Body of pancreas (tissue), 4 donors: ENCODE data around the gene MRPL22. TPM values are rescaled to one million over a fixed set of nuclear protein-coding genes. Genes with fewer than 3 reads are reported as not detected.

Experiments
- ATAC-seq: fragments of 150-250 bp; one replicate; pipeline ENCODE4 v1.9.1; 2016
- DNase-seq, 4 donors: peaks; one replicate each; pipeline ENCODE4 v3.0.0-alpha.2; 2019
- H3K27ac ChIP-seq, 4 donors: fragments of 200-600 bp; sonication (generic); 1 replicate in 3 of 4; 2 replicates in 1 of 4; pipeline versions ENCODE4 v1.5.1 to v1.6.1; 2016 to 2019; ENCODE audit warnings: mild to moderate bottlenecking in 1 of 4, mixed read lengths in 1 of 4, moderate library complexity in 1 of 4
- H3K27me3 ChIP-seq, 2 donors: fragments of 200-600 bp; sonication (generic); one replicate each; pipeline ENCODE4 v1.6.0; 2016; ENCODE audit warnings: mild to moderate bottlenecking in 1 of 2
- H3K36me3 ChIP-seq, 2 donors: fragments of 200-600 bp; sonication (generic); replicated peaks in 1 of 2; 2 replicates each; pipeline ENCODE4 v1.5.1; 2016; ENCODE audit warnings: low read depth in 2 of 2; ENCODE audit not compliant: insufficient read depth in 1 of 2
- H3K4me1 ChIP-seq: fragments of 200-600 bp; sonication (generic); one replicate; pipeline ENCODE4 v1.6.0; 2016
- H3K4me3 ChIP-seq, 2 donors: fragments of 200-600 bp; sonication (generic); 1 replicate in 1 of 2; 2 replicates in 1 of 2; pipeline ENCODE4 v1.5.1; 2016 to 2019
- H3K9me3 ChIP-seq, 3 donors: fragments of 200-600 bp; sonication (generic); 1 replicate in 2 of 3; 2 replicates in 1 of 3; pipeline ENCODE4 v1.5.1; 2016
- POLR2A ChIP-seq, 3 donors: fragments of 450-650 bp; IDR thresholded peaks; one replicate each; pipeline ENCODE4 v1.6.1; 2016; ENCODE audit warnings: antibody characterized with exemption in 3 of 3, mild to moderate bottlenecking in 2 of 3
- WGBS, 2 donors: methylation state at CpG; one replicate each; pipeline ENCODE4 v1.1.5; 2017; 5-methylcytosine and 5-hydroxymethylcytosine counted together
- intact Hi-C: fragments of 100-400 bp; cut with DNase I; formaldehyde crosslinking; loops from one replicate; pipeline ENCODE4 v1.15.1; 2023
- total RNA-seq, 2 donors: library from RNA; depleted of rRNA; stranded (reverse); fragments of >200 nt; gene quantifications; one replicate each; pipeline ENCODE4 v1.1.0, GENCODE V29; 2016
- TF ChIP-seq, protein P1 (sequence below), 7 experiments: fragments of 450-650 bp in 4 of 7; fragments of 200-600 bp in 3 of 7; sonication (generic) in 3 of 7; IDR thresholded peaks; one replicate each; pipeline ENCODE4 v1.5.1; 2016 to 2019; ENCODE audit warnings: antibody characterized with exemption in 7 of 7

MRPL22 gene
- 10 to 100 TPM in 1 of 2 donors, 1 to 10 TPM in 1; 3.9 to 18.5 TPM for total RNA-seq

DNA sequence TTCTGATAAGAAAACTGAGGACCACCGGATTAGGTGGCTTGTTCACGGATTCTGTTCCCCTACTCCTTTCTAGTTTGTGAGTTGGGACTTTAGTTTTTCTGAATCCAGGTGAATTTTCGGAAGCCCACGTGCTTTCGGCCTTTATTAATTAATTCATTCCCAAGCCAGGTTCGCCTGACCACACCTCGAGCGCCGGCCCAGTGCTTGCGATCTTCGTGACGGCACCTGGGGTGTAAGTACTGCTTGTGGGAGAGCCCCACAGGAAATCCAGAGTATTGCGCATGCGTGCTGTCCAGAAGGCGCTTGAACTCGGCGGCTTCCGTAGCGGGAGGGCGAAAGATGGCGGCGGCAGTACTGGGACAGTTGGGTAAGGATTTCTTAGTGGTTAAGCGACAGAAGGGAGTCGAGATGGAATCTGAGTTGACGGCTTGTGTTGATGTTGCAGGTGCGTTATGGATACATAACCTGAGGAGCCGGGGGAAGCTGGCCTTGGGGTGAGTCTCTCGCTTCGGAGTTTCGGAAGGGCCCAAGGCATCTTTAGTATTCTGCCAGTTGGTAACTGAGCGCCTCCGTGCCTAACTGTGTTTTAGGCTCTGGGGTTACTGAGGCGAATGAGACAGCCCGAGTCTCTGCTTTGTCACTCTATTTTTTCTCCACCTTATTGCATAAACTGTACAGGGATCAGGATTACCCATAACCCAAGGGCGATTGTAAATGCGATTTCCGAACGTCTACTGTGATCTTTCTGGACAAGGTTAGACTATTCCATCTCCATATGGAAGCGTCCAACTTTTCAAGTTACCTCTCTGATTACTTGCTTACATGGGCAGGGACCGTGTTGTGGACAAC lies at the start of gene MRPL22:
Gene MRPL22, plus strand, starts transcription at position 302 of the 849 bp plus-strand sequence. Its CDS starts 38 bp downstream, at position 340.
- DNase-seq (peak; percentile 93 to 94 (median 94)), ATAC-seq (peak; percentile 82)
- Histone ChIP-seq H3K9me3 (no peaks in the 10 kb centered on the region), H3K27me3 (no peaks in the 10 kb centered on the region), H3K4me1 (peaks cover 36% of the 10 kb centered on the region), H3K4me3 (peak within 1 kb of the TSS; percentile 53 to 80), H3K36me3 (no peaks in the 10 kb centered on the region), H3K27ac (peak within 1 kb of the TSS in 3 of 4 donors; percentile 70 to 85 (median 77))
- WGBS, 2 donors: 0 to 1% methylated on average over 40 of the region's 40 CpGs
- TF ChIP-seq, protein P1, sequence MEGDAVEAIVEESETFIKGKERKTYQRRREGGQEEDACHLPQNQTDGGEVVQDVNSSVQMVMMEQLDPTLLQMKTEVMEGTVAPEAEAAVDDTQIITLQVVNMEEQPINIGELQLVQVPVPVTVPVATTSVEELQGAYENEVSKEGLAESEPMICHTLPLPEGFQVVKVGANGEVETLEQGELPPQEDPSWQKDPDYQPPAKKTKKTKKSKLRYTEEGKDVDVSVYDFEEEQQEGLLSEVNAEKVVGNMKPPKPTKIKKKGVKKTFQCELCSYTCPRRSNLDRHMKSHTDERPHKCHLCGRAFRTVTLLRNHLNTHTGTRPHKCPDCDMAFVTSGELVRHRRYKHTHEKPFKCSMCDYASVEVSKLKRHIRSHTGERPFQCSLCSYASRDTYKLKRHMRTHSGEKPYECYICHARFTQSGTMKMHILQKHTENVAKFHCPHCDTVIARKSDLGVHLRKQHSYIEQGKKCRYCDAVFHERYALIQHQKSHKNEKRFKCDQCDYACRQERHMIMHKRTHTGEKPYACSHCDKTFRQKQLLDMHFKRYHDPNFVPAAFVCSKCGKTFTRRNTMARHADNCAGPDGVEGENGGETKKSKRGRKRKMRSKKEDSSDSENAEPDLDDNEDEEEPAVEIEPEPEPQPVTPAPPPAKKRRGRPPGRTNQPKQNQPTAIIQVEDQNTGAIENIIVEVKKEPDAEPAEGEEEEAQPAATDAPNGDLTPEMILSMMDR (IDR thresholded peaks at IDR 0.05): peak in 1 of 7 experiments; percentile 20
- TF ChIP-seq POLR2A (IDR thresholded peaks at IDR 0.05): peak; percentile 43 to 85 (median 84)
- intact Hi-C loops: no loop called here

DNA sequence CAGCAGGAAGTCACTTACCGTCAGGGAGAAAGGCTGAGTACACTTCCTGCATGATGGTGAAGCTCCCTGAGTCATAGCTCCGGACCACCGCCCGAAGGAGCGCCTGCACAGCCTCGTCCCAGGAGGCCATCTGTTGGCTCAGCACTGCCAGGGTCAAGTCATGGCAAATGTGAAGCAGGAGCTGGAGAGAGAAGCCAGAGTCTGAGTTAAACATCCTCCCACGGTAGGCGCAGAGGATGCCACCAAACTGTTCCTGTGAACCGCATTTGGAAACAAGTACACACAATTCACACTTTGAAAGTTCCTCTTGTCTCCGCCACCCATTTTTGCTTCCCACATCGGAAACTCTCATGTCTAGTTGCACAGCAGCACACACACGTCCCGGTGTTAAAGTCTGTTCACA lies 48.5 kb upstream of the MRPL22 start:
- DNase-seq (no peak), ATAC-seq (no peak)
- 77 to 82% methylated on average over 13 of the region's 13 CpGs for WGBS, 2 donors
- TF ChIP-seq, protein P1 (IDR thresholded peaks at IDR 0.05): no peak
- TF ChIP-seq POLR2A (IDR thresholded peaks at IDR 0.05): no peak
- H3K27me3 ChIP-seq: no peaks in the 10 kb centered on the region
- intact Hi-C loops: no loop called here
- no peak overlapping the region for H3K27ac ChIP-seq
- H3K9me3 ChIP-seq: no peaks in the 10 kb centered on the region
- H3K4me3 ChIP-seq: no peak overlapping the region
- H3K4me1 ChIP-seq: no peaks in the 10 kb centered on the region
- H3K36me3 ChIP-seq: peaks cover 11 to 33% of the 10 kb centered on the region in 2 donors

DNA sequence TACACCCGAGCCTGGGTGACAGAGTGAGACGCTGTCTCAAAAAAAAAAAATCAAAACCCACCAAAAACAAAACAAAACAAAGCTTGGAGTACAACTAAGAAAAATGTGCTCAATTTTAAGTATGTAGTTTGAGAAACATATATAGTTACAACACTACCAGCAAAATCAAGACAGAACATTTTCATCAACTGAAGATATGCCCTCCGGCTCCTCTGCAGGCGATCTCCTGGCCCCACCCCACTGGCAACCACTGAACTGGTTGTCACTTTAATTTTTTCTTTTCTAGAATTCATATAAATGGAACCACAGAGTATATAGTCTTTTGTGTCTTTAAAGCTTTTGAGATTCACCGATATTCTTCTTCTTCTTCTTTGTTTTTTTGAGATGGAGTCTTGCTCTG lies 47.5 kb upstream of the MRPL22 start:
- Histone ChIP-seq H3K4me1 (no peaks in the 10 kb centered on the region), H3K9me3 (no peaks in the 10 kb centered on the region), H3K36me3 (peaks cover 12 to 30% of the 10 kb centered on the region in 2 donors), H3K27ac (no peak overlapping the region), H3K4me3 (no peak overlapping the region), H3K27me3 (no peaks in the 10 kb centered on the region)
- TF ChIP-seq, protein P1 (IDR thresholded peaks at IDR 0.05): no peak
- TF ChIP-seq POLR2A (IDR thresholded peaks at IDR 0.05): no peak
- ATAC-seq (no peak), DNase-seq (no peak)
- WGBS, 2 donors: 79 to 93% methylated on average over 5 of the region's 5 CpGs
- intact Hi-C loops: no loop called here

DNA sequence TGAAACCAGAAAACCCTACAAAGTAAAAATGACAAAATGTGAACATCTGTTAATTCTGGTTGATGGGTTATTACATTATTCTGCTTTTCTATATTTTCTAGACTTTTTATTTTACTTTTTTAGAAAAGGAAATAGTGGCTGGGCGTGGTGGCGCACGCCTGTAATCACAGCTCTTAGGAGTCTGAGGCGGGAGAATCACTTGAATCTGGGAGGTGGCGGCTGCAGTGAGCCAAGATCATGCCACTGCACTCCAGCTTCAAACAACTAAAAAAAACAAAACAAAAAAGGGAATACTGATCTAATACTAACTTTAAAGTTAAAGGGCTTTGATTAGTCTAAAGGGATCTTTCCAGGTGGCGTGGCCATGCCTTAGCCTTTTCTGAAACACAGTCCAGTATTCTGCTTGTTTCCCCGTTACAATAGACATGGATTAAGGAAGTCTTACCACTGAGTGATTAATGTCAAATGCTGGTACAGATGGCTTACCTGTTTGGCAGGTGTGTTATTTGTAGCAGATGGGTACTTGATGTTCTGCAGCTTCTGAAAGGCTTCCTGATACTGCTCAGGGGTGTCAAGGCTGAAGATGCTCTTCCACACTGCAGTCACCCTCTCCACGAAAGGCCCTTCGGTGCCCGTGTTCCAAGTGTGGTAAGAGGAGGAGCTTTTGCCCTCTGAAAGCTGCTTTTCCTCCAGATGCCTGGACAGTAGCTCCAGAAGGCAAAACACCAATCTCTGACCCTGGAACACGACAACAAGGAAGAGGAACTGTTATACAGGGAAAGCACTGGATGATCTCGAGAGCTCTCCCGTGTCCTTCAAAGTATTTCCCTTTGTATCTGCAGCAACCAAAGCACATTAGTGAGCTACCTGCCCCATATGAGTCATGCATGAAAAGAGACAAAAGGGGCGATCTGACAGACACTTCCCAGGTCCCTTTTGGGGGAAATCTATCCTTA lies 45.0 kb upstream of the MRPL22 start:
- H3K9me3 ChIP-seq: no peaks in the 10 kb centered on the region
- peaks cover 11 to 28% of the 10 kb centered on the region in 2 donors for H3K36me3 ChIP-seq
- no peak for TF ChIP-seq POLR2A (IDR thresholded peaks at IDR 0.05)
- TF ChIP-seq, protein P1 (IDR thresholded peaks at IDR 0.05): no peak
- H3K27ac ChIP-seq: no peak overlapping the region
- 84 to 89% methylated on average over 14 of the region's 14 CpGs for WGBS, 2 donors
- intact Hi-C loops: no loop called here
- DNase-seq (no peak), ATAC-seq (no peak)
- no peak overlapping the region for H3K4me3 ChIP-seq
- no peaks in the 10 kb centered on the region for H3K27me3 ChIP-seq
- H3K4me1 ChIP-seq: no peaks in the 10 kb centered on the region
